NCI-H1105 (cell line): ENCODE results near the gene CGB1.
"Not testable (repeated sequence)": the region's sequence is repeated elsewhere in the genome, so short reads cannot be mapped to it uniquely, and the experiment has no call there.

Source experiments
- DNase-seq: peaks from one replicate; lab custom pipeline; 2025; lab: John Stamatoyannopoulos, UW

Gene CGB1

DNA sequence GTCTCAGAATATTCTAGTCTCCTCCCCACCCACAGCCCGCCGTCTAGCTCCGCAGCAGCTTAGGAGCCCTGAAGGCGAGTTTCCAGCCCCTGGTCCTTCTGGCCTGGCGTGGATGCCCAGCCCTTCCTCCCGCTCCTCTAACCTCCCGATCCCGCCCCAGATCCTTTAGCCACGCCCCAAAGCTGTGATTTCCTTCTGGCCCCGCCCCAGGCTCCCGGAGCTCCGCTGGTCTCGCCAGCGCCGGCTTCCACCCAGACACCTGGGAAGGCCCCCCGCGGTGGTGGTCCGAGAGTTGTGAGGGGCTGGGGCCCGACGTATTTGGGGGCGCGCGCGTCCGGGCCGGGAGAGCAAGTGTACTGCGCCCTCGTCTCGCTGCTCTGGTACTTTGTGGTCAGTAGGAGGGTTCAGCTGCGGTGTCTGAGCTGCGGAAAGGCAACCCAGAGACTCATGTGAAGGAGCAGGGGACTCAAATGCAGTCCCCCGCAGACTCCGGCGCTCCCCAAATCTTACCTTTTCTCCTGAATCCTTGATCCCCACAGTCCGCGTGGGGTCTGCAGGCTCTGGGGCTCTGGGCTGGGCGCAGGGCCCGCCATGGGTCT lies 21.0 kb upstream of the CGB1 start, which contains the start of gene CGB7:
CGB7 (minus strand) TSS at position 114 of the 599 bp plus-strand sequence. CDS start 2,374 bp downstream, outside the sequence.
- DNase-seq: no peak

DNA sequence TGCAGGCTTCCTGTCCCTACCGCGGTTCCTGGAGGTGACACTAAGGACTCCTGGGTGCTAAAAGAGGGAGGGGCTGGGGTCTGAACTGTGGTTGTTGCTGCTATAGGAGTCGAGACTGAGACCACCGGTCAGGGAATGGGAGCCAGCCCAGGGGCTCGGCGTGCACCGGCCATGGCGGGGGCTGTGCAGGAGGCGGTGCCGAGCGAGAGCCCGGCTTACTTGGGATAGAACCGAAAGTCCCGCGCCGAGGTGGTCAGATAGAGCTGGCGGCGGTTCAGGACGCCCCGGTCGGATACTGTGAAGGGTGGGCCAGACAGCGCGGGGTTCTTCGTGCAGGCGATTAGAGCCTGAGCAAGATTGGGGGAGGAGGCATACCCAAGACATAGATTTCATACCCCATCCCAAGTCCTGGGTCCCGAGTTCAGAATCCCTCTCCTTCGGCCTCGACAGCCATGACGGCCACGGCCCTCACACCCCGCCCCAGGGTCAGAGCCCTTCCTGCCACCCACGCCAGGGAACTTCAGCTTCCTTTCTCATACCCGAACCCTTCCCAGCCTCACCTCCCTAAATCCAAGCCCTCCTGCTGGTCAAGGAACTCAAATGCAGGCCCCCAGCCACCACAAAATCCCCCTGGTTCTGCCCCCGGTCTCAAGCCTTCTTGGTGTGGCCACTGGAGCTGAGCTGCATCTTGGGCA lies 20.4 kb upstream of the CGB1 start:
- DNase-seq: not testable (repeated sequence)

DNA sequence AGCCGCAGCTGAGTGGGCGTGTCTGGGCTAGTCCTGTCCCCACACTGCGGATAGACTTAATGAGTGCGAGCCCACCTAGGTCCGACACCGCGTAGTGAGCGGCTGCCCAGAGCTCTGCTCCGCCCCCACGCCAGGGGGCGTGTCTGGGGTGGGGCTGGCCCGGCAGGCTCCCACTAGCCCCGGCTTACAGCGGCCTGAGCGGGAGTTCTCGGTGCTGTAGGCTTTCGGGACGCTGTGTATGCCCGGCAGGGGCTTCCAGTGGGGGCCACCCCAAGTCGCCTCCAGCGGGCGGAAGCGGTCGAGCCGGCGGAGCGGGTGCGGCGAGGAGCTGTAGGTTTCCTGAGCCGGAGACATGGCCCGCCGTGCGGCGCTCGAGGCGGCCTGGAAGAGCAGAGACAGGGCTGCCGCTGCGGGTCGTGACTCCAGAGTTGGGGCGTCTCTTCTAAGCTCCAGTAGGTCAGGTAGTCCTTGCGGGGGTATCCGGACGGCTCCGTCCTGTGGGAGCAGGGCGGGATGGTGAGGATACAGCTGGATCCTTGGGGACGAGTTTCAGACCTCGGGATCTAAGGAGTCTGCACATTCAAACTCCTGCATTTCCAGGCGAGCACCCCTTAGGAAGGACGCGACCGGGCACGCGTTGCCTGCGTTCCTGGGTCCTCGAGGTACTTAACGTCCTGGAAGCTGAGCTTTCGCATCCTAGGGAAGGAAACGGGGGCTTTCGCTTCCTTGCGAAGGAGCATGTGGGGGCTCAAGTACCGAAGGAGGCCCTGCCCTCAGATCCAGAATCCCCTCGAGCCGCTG lies 19.6 kb upstream of the CGB1 start:
- no peak for DNase-seq

DNA sequence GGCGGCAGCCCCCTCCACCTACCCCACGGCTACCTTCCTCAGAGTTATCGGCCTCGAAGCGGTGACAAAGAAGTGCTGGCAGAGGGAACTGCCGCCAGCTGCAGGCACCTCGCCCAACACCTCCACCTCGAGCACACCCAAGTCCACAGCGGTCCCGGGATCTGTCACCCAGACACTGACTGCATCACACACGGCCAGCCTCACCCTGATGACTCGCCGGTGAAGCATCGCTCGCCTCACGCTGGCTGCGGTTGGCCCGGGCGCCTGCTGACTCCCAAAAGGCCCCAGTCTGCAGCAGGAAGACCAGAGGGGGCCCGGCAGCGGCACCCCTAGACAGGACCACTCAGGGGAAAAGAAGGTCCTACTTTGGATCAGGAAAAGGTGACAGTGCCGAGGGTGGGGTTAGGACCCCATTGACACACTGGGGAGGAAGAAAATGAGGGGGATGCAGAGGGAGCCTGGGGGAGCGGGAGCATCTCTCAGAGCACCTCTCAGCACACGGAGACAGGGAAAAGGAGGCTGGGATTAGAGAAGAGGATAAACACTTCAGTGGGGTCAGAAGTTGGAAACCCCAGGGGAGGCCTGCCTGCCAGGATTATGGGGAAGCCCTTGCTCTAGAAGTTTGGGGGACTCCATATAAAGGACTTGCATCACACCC lies 13.8 kb upstream of the CGB1 start:
- DNase-seq: not testable (repeated sequence)

DNA sequence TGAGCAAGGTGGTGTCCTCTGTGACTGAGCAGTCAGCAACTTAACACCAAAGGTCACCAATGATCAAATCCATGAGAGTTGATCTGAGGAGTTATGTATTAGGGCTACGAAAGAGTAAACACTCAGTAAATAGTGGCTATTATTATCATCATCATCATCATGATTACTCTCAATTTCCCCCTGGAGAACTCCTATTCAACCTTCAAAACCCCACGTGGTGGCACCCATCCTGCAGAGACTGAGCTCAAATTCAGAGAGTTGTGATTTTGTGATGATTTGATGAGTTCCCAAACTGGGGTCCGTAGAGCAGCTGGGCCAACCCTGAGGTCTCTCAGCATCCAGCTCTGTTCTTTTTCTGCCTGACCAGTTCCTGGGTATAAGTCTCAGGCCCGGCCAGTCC lies 13.1 kb upstream of the CGB1 start:
- not testable (repeated sequence) for DNase-seq

DNA sequence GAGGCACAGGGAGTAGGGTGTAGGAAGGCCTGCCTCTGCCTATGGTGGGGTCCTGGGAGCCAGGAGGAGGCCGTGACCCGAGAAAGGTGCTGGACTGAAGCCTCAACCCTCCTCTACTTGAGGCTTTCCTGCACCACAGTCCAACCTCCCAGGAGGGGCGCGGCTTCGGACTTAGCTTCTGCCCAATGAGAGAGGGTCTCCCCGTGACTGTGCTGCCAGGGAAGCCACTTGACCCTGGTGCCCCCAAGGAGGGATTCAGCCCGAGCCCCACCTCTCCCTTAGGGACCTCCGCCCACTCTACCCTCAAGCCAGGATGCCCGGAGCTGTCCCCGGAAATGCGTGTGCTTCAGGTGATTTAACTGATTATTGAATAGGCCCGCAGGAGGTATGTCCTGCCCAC lies 12.3 kb upstream of the CGB1 start, which contains the start of gene CGB8:
CGB8 (minus strand) TSS at position 101 of the 400 bp plus-strand sequence. CDS start 372 bp downstream, outside the sequence.
- DNase-seq: not testable (repeated sequence)

DNA sequence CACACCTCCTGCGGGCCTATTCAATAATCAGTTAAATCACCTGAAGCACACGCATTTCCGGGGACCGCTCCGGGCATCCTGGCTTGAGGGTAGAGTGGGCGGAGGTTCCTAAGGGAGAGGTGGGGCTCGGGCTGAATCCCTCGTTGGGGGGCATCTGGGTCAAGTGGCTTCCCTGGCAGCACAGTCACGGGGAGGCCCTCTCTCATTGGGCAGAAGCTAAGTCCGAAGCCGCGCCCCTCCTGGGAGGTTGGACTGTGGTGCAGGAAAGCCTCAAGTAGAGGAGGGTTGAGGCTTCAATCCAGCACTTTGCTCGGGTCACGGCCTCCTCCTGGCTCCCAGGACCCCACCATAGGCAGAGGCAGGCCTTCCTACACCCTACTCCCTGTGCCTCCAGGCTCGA lies 6.9 kb upstream of the CGB1 start, which contains the start of gene CGB5:
CGB5 (plus strand) TSS at position 301 of the 400 bp plus-strand sequence. CDS start 362 bp downstream, outside the sequence.
- DNase-seq: not testable (repeated sequence)

DNA sequence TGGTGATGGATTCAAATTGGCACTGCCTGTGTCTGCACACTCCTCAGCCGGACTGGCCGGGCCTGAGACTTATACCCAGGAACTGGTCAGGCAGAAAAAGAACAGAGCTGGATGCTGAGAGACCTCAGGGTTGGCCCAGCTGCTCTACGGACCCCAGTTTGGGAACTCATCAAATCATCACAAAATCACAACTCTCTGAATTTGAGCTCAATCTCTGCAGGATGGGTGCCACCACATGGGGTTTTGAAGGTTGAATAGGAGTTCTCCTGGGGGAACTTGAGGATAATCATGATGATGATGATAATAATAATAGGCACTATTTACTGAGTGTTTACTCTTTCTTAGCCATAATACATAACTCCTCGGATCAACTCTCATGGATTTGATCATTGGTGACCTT lies 6.0 kb upstream of the CGB1 start:
- DNase-seq: not testable (repeated sequence)

DNA sequence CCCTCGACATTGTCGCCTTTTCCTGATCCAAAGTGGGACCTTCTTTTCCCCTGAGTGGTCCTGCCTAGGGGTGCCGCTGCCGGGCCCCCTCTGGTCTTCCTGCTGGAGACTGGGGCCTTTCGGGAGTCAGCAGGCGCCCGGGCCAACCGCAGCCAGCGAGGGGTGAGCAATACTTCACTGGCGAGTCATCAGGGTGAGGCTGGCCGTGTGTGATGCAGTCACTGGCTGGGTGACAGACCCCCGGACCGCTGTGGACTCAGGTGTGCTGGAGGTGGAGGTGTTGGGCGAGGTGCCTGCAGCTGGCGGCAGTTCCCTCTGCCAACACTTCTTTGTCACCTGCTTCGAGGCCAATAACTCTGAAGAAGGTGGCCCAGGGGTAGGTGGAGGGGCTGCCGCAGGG lies 5.5 kb upstream of the CGB1 start:
- no peak for DNase-seq

DNA sequence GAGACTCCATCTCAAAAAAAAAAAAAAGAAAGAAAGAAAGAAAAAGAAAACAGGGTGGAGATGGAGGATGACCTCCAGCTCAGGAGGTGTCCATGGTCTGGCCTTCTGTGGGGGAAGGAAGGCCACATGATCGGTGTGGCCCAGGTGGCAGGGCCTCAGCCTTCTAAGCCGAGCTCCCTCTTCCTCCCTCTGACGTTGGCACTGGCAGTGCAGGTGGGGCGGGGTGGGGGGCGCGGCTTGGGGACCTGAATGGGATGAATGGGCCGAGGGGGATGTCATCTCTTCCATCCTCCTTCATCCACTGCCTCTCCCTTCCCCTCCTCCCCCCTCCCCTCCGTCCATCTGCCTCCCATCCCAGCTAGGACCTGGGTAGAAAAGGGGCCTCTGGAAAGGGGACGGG lies 3.0 kb upstream of the CGB1 start:
- not testable (repeated sequence) for DNase-seq

DNA sequence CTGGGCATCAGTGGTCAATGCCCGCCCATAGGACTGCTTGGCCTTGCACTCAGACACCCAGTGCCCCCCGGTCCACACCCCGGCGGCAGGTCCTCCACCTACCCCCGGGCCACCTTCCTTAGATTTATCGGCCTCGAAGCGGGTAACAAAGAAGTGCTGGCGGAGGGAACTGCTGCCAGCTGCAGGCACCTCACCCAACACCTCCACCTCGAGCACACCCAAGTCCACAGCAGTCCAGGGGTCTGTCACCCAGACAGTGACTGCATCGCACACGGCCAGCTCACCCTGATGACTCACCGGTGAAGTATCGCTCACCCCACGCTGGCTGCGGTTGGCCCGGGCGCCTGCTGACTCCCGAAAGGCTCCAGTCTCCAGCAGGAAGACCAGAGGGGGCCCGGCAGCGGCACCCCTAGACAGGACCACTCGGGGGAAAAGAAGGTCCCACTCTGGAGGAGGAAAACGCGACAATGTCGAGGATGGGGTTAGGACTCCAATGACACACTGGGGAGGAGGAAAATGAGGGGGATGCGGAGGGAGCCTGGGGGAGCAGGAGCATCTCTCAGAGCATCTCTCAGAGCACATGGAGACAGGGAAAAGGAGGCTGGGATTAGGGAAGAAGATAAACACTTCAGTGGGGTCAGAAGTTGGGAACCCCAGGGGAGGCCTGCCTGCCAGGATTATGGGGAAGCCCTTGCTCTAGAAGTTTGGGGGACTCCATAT lies 2.0 kb upstream of the CGB1 start:
- not testable (repeated sequence) for DNase-seq

DNA sequence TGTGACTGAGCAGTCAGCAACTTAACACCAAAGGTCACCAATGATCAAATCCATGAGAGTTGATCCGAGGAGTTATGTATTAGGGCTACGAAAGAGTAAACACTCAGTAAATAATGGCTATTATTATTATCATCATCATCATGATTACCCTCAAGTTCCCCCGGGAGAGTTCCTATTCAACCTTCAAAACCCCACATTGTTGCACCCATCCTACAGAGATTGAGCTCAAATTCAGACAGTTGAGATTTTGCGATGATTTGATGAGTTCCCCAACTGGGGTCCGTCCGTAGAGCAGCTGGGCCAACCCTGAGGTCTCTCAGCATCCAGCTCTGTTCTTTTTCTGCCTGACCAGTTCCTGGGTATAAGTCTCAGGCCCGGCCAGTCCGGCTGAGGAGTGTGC lies 1.4 kb upstream of the CGB1 start:
- DNase-seq: not testable (repeated sequence)

DNA sequence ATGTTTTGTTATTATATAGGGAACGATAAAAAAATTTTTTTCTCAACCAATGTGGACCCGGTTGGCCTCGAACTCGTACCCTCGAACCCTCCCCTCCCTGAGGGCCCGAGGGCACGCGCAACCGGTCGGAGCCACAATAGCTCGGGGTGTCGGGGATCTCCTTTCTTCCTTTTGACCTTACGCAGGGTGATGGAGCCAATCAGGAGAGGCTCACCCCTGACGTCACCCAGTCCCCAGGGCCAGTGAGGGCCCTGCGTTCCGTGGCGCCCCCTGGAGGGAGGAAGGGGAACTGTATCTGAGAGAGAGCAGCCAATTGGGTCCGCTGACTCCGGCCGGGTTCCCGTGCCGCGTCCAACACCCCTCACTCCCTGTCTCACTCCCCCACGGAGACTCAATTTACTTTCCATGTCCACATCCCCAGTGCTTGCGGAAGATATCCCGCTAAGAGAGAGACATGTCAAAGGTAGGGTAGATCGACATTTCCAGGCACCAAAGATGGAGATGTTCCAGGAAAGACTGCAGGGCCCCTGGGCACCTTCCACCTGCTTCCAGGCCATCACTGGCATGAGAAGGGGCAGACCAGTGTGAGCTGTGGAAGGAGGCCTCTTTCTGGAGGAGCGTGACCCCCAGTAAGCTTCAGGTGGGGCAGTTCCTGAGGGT lies 4.9 kb downstream of the CGB1 start, which contains the start of gene CGB2:
CGB2 (plus strand) TSS at position 249 of the 660 bp plus-strand sequence; CDS start at position 455, 206 bp downstream.
- peak; percentile 64 for DNase-seq

DNA sequence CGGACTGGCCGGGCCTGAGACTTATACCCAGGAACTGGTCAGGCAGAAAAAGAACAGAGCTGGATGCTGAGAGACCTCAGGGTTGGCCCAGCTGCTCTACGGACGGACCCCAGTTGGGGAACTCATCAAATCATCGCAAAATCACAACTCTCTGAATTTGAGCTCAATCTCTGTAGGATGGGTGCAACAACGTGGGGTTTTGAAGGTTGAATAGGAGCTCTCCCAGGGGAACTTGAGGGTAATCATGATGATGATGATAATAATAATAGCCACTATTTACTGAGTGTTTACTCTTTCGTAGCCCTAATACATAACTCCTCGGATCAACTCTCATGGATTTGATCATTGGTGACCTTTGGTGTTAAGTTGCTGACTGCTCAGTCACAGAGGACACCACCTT lies 6.4 kb downstream of the CGB1 start:
- DNase-seq: not testable (repeated sequence)

DNA sequence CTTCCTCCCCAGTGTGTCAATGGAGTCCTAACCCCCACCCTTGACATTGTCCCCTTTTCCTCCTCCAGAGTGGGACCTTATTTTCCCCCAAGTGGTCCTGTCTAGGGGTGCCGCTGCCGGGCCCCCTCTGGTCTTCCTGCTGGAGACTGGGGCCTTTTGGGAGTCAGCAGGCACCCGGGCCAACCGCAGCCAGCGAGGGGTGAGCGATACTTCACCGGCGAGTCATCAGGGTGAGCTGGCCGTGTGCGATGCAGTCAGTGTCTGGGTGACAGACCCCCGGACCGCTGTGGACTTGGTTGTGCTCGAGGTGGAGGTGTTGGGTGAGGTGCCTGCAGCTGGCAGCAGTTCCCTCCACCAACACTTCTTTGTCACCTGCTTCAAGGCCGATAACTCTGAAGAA lies 6.9 kb downstream of the CGB1 start:
- not testable (repeated sequence) for DNase-seq

DNA sequence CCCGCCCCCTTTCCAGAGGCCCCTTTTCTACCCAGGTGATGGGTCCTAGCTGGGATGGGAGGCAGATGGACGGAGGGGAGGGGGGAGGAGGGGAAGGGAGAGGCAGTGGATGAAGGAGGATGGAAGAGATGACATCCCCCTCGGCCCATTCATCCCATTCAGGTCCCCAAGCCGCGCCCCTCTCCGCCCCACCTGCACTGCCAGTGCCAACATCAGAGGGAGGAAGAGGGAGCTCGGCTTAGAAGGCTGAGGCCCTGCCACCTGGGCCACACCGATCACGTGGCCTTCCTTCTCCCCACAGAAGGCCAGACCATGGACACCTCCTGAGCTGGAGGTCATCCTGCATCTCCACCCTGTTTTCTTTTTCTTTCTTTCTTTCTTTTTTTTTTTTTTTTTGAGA lies 8.0 kb downstream of the CGB1 start:
- not testable (repeated sequence) for DNase-seq

DNA sequence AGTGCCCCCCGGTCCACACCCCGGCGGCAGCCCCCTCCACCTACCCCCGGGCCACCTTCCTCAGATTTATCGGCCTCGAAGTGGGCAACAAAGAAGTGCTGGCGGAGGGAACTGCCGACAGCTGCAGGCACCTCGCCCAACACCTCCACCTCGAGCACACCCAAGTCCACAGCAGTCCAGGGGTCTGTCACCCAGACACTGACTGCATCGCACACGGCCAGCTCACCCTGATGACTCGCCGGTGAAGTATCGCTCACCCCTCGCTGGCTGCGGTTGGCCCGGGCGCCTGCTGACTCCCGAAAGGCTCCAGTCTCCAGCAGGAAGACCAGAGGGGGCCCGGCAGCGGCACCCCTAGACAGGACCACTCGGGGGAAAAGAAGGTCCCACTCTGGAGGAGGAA lies 11.1 kb downstream of the CGB1 start:
- DNase-seq: not testable (repeated sequence)

DNA sequence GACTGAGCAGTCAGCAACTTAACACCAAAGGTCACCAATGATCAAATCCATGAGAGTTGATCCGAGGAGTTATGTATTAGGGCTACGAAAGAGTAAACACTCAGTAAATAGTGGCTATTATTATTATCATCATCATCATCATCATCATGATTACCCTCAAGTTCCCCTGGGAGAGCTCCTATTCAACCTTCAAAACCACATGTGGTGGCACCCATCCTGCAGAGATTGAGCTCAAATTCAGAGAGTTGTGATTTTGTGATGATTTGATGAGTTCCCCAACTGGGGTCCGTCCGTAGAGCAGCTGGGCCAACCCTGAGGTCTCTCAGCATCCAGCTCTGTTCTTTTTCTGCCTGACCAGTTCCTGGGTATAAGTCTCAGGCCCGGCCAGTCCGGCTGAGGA lies 11.6 kb downstream of the CGB1 start:
- DNase-seq: not testable (repeated sequence)

DNA sequence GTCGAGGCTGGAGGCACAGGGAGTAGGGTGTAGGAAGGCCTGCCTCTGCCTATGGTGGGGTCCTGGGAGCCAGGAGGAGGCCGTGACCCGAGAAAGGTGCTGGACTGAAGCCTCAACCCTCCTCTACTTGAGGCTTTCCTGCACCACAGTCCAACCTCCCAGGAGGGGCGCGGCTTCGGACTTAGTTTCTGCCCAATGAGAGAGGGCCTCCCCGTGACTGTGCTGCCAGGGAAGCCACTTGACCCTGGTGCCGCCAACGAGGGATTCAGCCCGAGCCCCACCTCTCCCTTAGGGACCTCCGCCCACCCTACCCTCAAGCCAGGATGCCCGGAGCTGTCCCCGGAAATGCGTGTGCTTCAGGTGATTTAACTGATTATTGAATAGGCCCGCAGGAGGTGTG lies 12.5 kb downstream of the CGB1 start, which contains the start of gene CGB3:
CGB3 (minus strand) TSS at position 101 of the 400 bp plus-strand sequence. CDS start 362 bp downstream, outside the sequence.
- not testable (repeated sequence) for DNase-seq

DNA sequence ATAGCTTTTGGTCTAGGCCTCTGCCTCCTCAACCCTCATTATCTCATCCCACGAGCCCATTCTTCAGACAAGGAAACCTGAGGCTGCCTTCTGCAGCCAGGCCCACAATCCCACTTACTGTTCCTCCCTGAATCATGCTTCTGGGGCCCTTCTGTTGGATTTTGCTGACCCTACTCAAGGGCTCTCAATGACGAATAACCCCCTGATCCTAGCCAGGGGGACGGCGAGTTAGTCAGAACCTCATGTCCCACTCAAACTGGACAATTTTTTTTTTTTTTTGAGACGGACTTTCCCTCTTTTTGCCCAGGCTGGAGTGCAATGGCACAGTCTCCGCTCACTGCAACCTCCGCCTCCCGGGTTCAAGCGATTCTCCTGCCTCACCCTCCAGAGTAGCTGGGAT lies 14.6 kb downstream of the CGB1 start:
- no peak for DNase-seq
